Colonic mucosa (tissue), 4 donors: ENCODE results near the gene PRPSAP1. TPM values are rescaled to one million over a fixed set of nuclear protein-coding genes. Genes with fewer than 3 reads are reported as not detected.

Source experiments
- DNase-seq: peaks from one replicate; pipeline ENCODE4 v3.0.0-alpha.2; 2020
- H3K27ac ChIP-seq: fragments of 200-600 bp; one replicate; pipeline ENCODE4 v1.8.0; 2021
- H3K27me3 ChIP-seq: fragments of 200-600 bp; one replicate; pipeline ENCODE4 v1.8.0; 2021
- H3K36me3 ChIP-seq: fragments of 200-600 bp; one replicate; pipeline ENCODE4 v1.8.0; 2021
- H3K4me1 ChIP-seq: fragments of 200-600 bp; one replicate; pipeline ENCODE4 v1.8.0; 2021; ENCODE audit warnings: mild to moderate bottlenecking
- H3K4me3 ChIP-seq: fragments of 200-600 bp; one replicate; pipeline ENCODE4 v1.8.0; 2021
- H3K9ac ChIP-seq, 2 donors: one replicate each; pipeline ENCODE4 v1.7.0; 2013; ENCODE audit warnings: control low read depth in 2 of 2, low read depth in 2 of 2, low read length in 2 of 2
- H3K9me3 ChIP-seq: fragments of 200-600 bp; one replicate; pipeline ENCODE4 v1.8.0; 2021
- CTCF ChIP-seq: fragments of 200-600 bp; IDR thresholded peaks from one replicate; pipeline ENCODE4 v1.8.0; 2022; ENCODE audit warnings: antibody characterized with exemption, mild to moderate bottlenecking
- intact Hi-C: fragments of 100-400 bp; cut with DNase I; formaldehyde crosslinking; loops from one replicate; pipeline ENCODE4 v1.14.1; 2022
- total RNA-seq, 2 donors: library from RNA; stranded (reverse); fragmentation: NEBNext Ultra II Directional in 1 of 2; extraction: Animal tissue kit (Norgen Biotek cat#: 25700) in 1 of 2; gene quantifications; one replicate each; pipeline ENCODE4 v1.2.1, GENCODE V29; 2021
- donor health status: healthy.
- donor health status: DM: no; HTN: no; CAD: no.
- donor health status: DM: no; HTN: no; CAD: no.

PRPSAP1 gene
- total RNA-seq, 2 donors from 2014 or later, result 60.7 to 70.0 TPM

- no peak for TF ChIP-seq CTCF
- Histone ChIP-seq H3K4me3 (no peak overlapping the region), H3K9ac (no peak overlapping the region), H3K9me3 (no peaks in the 10 kb centered on the region), H3K27ac (no peak overlapping the region), H3K36me3 (no peaks in the 10 kb centered on the region), H3K27me3 (no peaks in the 10 kb centered on the region), H3K4me1 (no peaks in the 10 kb centered on the region)
- no peak for DNase-seq
- intact Hi-C loops, result no loop called here
Observed at GRCh38 chr17:76343106-76343505, 10.6 kb downstream of the PRPSAP1 start.

GRCh38 chr17:76341301-76341700 is 12.4 kb downstream of the PRPSAP1 start:
- no peak for DNase-seq
- TF ChIP-seq CTCF, result no peak
- Histone ChIP-seq H3K9ac (no peak overlapping the region), H3K27ac (no peak overlapping the region), H3K4me1 (no peaks in the 10 kb centered on the region), H3K27me3 (no peaks in the 10 kb centered on the region), H3K4me3 (no peak overlapping the region), H3K9me3 (no peaks in the 10 kb centered on the region), H3K36me3 (no peaks in the 10 kb centered on the region)
- intact Hi-C loops, result no loop called here

GRCh38 chr17:76337413-76337777 is 16.3 kb downstream of the PRPSAP1 start:
- Histone ChIP-seq H3K4me3 (no peak overlapping the region), H3K4me1 (no peaks in the 10 kb centered on the region), H3K9me3 (no peaks in the 10 kb centered on the region), H3K27me3 (no peaks in the 10 kb centered on the region), H3K9ac (no peak overlapping the region), H3K27ac (no peak overlapping the region), H3K36me3 (no peaks in the 10 kb centered on the region)
- intact Hi-C loops, result no loop called here
- TF ChIP-seq CTCF, result no peak
- DNase-seq, result no peak

- H3K9me3 ChIP-seq, result no peaks in the 10 kb centered on the region
- no peak for DNase-seq
- H3K36me3 ChIP-seq, result no peaks in the 10 kb centered on the region
- H3K27ac ChIP-seq, result no peak overlapping the region
- H3K9ac ChIP-seq, result no peak overlapping the region
- H3K4me3 ChIP-seq, result no peak overlapping the region
- TF ChIP-seq CTCF, result no peak
- no peaks in the 10 kb centered on the region for H3K27me3 ChIP-seq
- intact Hi-C loops, result no loop called here
- H3K4me1 ChIP-seq, result no peaks in the 10 kb centered on the region
Observed at GRCh38 chr17:76336756-76337412, 16.8 kb downstream of the PRPSAP1 start.

GRCh38 chr17:76335716-76336381 is 17.9 kb downstream of the PRPSAP1 start:
- no peak for TF ChIP-seq CTCF
- no peaks in the 10 kb centered on the region for H3K36me3 ChIP-seq
- intact Hi-C loops, result no loop called here
- no peaks in the 10 kb centered on the region for H3K9me3 ChIP-seq
- no peak for DNase-seq
- no peaks in the 10 kb centered on the region for H3K27me3 ChIP-seq
- no peak overlapping the region for H3K4me3 ChIP-seq
- H3K9ac ChIP-seq, result no peak overlapping the region
- peaks cover 5% of the 10 kb centered on the region for H3K4me1 ChIP-seq
- no peak overlapping the region for H3K27ac ChIP-seq
